Esophagus (tissue), 2 donors: ENCODE data around the gene MEGF11. TPM values are rescaled to one million over a fixed set of nuclear protein-coding genes. Genes with fewer than 3 reads are reported as not detected.

Experiments used
- H3K27ac ChIP-seq, 2 donors: one replicate each; pipeline ENCODE4 v1.5.1; 2013; ENCODE audit warnings: low read depth in 2 of 2, mild to moderate bottlenecking in 2 of 2, inconsistent platforms in 1 of 2, low read length in 1 of 2, moderate library complexity in 1 of 2
- H3K27me3 ChIP-seq, 2 donors: one replicate each; pipeline ENCODE4 v1.6.1; 2013; ENCODE audit warnings: low read length in 2 of 2, control low read depth in 1 of 2, mild to moderate bottlenecking in 1 of 2; ENCODE audit not compliant: insufficient read depth in 2 of 2, control insufficient read depth in 1 of 2
- H3K36me3 ChIP-seq, 2 donors: one replicate each; pipeline ENCODE4 v1.6.1; 2013; ENCODE audit warnings: low read length in 1 of 2; ENCODE audit not compliant: control insufficient read depth in 2 of 2, insufficient read depth in 2 of 2
- H3K4me1 ChIP-seq, 2 donors: one replicate each; pipeline ENCODE4 v1.6.1; 2013; ENCODE audit warnings: low read length in 1 of 2; ENCODE audit not compliant: control insufficient read depth in 2 of 2, insufficient read depth in 2 of 2
- H3K4me3 ChIP-seq, 2 donors: one replicate each; pipeline ENCODE4 v1.5.1; 2013; ENCODE audit warnings: low read length in 2 of 2, mild to moderate bottlenecking in 2 of 2, low read depth in 1 of 2, moderate library complexity in 1 of 2
- H3K9me3 ChIP-seq, 2 donors: one replicate each; pipeline ENCODE4 v1.6.1; 2013; ENCODE audit warnings: mild to moderate bottlenecking in 2 of 2, low read depth in 1 of 2, low read length in 1 of 2, moderate library complexity in 1 of 2; ENCODE audit not compliant: control insufficient read depth in 2 of 2, insufficient read depth in 1 of 2
- WGBS, 2 donors: extraction: QIAGEN DNeasy Blood & Tissue Kit; methylation state at CpG; one replicate each; pipeline ENCODE4 v1.1.7; 2013; 5-methylcytosine and 5-hydroxymethylcytosine counted together
- polyA plus RNA-seq, 2 donors: library from polyadenylated mRNA; stranded (reverse); fragments of 200-250 nt; gene quantifications; one replicate each; pipeline ENCODE4 v1.2.3, GENCODE V29; 2013
- donor health status: healthy with polysubstance abuse.
- donor health status: Bipolar disorder and iron deficiency.

The MEGF11 gene
- polyA plus RNA-seq, 2 donors, result not detected

DNA sequence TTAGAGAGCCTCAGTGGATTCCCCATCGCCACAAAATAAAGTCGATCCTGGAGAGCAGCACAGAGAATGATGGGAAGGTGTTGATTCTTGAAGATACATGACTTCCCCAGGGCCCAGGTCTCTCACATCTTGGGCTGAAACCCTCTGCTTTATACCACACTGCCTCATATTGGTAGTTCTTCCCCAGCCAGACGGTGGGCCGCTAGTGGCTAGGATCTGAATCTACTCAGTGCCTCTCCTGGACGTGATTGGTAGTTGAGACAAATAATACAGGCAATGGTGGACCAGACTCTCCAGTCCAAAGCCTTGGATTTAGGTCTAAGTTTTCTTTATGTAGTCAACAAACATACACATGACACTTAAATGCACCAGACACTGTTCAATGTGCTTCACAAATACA lies 334.6 kb downstream of the MEGF11 start:
- Histone ChIP-seq H3K4me1 (peaks cover 0 to 2% of the 10 kb centered on the region in 2 donors), H3K36me3 (peaks cover 0 to 9% of the 10 kb centered on the region in 2 donors), H3K27ac (no peak overlapping the region), H3K27me3 (no peaks in the 10 kb centered on the region), H3K9me3 (no peaks in the 10 kb centered on the region), H3K4me3 (no peak overlapping the region)
- 95 to 96% methylated on average over 5 of the region's 5 CpGs for WGBS, 2 donors

- Histone ChIP-seq H3K4me1 (peaks cover 0 to 2% of the 10 kb centered on the region in 2 donors), H3K27ac (no peak overlapping the region), H3K4me3 (no peak overlapping the region), H3K9me3 (no peaks in the 10 kb centered on the region), H3K36me3 (peaks cover 0 to 12% of the 10 kb centered on the region in 2 donors), H3K27me3 (no peaks in the 10 kb centered on the region)
- 87 to 90% methylated on average over 3 of the region's 3 CpGs for whole genome bisulfite sequencing, 2 donors
Observed at GRCh38 chr15:65918357-65918920, 335.1 kb downstream of the MEGF11 start.

DNA sequence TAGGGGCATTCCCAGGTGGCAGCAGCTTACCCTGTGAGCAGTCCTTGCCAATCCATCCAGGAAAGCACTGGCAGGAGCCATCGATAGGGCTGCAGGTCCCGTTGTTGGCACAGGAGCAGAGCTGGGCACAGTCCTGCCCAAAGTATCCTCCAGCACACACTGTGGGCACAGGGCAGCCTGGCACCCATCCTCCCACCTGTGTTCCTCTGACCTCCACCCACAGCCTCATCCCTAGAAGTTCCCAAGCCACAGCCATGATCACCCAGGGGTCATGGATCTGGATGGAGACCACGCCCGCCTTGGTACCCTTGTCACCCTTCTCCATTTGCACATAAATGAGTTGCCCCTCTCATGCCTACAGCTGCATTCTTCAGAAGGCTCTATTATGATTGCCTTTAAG lies 335.6 kb downstream of the MEGF11 start:
- Histone ChIP-seq H3K27me3 (no peaks in the 10 kb centered on the region), H3K4me1 (peaks cover 0 to 2% of the 10 kb centered on the region in 2 donors), H3K9me3 (no peaks in the 10 kb centered on the region), H3K27ac (no peak overlapping the region), H3K36me3 (peaks cover 4 to 15% of the 10 kb centered on the region in 2 donors), H3K4me3 (no peak overlapping the region)
- WGBS, 2 donors, result 95 to 96% methylated on average over 4 of the region's 4 CpGs

DNA sequence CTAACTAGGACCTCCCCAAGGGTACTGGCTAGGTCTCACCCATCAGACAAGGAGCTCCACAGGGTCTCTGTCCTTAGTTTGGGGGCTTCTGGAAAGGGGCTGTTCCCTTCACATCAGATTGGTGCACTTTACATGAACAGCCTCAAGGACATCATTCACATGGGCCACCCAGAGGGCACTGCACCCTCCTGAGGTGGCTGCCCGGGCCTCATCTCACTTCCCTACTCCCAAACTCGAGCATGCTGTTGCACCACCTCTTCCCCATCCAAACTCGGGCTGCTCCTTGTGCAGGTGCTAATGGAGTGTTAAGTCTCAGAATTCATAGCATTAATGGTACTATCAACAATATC lies 336.2 kb downstream of the MEGF11 start:
- H3K9me3 ChIP-seq, result no peaks in the 10 kb centered on the region
- WGBS, 2 donors, result 71 to 81% methylated on average over 3 of the region's 3 CpGs

DNA sequence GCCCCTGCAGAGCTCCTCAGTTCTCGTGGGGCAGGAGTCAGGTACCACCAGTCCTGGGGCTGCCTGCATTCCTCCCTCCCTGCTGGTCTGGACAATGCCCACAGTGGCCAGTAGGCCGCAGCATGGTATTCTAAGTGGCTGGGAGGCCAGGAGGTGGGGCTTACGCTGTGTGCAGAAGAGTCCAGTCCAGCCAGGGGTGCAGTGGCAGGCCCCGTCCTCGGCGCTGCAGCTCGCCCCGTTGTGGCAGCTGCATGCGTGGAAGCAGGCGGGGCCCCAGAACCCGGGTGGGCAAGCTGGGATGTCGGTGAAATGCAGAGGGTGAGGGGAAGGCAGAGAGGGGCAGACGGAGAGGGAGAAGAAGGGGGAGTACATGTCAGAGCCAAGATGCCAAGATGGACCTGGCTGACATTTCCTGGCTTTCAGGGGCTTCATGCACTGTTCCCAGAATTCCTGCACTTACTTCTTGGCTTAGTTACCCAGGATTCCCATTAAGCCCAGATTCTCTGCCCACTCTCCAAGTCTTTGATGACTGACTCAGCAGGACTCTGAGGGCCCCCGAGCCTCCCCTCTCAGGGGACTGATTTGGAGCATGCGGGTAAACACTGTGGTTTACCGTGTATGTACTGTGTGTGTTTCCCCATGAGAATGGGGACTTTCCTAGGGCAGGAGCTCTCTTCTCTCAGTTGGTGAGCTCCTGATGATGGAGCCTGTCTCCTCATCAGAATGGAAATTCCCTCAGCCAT lies 336.7 kb downstream of the MEGF11 start:
- Histone ChIP-seq H3K36me3 (peaks cover 7 to 22% of the 10 kb centered on the region in 2 donors), H3K27me3 (no peaks in the 10 kb centered on the region), H3K4me1 (peaks cover 0 to 2% of the 10 kb centered on the region in 2 donors), H3K4me3 (no peak overlapping the region), H3K9me3 (no peaks in the 10 kb centered on the region), H3K27ac (no peak overlapping the region)
- 52 to 62% methylated on average over 16 of the region's 16 CpGs for WGBS, 2 donors

More for the DNA sequence above, 336.2 kb downstream of the MEGF11 start:
- Histone ChIP-seq H3K27ac (no peak overlapping the region), H3K4me3 (no peak overlapping the region), H3K36me3 (peaks cover 6 to 19% of the 10 kb centered on the region in 2 donors), H3K4me1 (peaks cover 0 to 2% of the 10 kb centered on the region in 2 donors), H3K27me3 (no peaks in the 10 kb centered on the region)

- H3K4me3 ChIP-seq, result no peak overlapping the region
- H3K9me3 ChIP-seq, result no peaks in the 10 kb centered on the region
- whole genome bisulfite sequencing, 2 donors, result 85 to 86% methylated on average over 7 of the region's 7 CpGs
- peaks cover 0 to 2% of the 10 kb centered on the region in 2 donors for H3K4me1 ChIP-seq
- H3K36me3 ChIP-seq, result peaks cover 11 to 22% of the 10 kb centered on the region in 2 donors
- H3K27me3 ChIP-seq, result no peaks in the 10 kb centered on the region
- no peak overlapping the region for H3K27ac ChIP-seq
Observed at GRCh38 chr15:65916041-65916663, 337.4 kb downstream of the MEGF11 start.

GRCh38 chr15:65914981-65915925 lies 338.3 kb downstream of the MEGF11 start:
- no peak overlapping the region for H3K27ac ChIP-seq
- H3K27me3 ChIP-seq, result no peaks in the 10 kb centered on the region
- 74 to 84% methylated on average over 8 of the region's 8 CpGs for WGBS, 2 donors
- H3K9me3 ChIP-seq, result no peaks in the 10 kb centered on the region
- no peak overlapping the region for H3K4me3 ChIP-seq
- peaks cover 0 to 2% of the 10 kb centered on the region in 2 donors for H3K4me1 ChIP-seq
- peaks cover 11 to 30% of the 10 kb centered on the region in 2 donors for H3K36me3 ChIP-seq

- no peak overlapping the region for H3K27ac ChIP-seq
- H3K4me3 ChIP-seq, result no peak overlapping the region
- peaks cover 0 to 2% of the 10 kb centered on the region in 2 donors for H3K4me1 ChIP-seq
- H3K36me3 ChIP-seq, result peaks cover 11 to 31% of the 10 kb centered on the region in 2 donors
- H3K9me3 ChIP-seq, result no peaks in the 10 kb centered on the region
- no peaks in the 10 kb centered on the region for H3K27me3 ChIP-seq
- 70 to 73% methylated on average over 4 of the region's 4 CpGs for WGBS, 2 donors
Observed at GRCh38 chr15:65914386-65914785, 339.2 kb downstream of the MEGF11 start.

DNA sequence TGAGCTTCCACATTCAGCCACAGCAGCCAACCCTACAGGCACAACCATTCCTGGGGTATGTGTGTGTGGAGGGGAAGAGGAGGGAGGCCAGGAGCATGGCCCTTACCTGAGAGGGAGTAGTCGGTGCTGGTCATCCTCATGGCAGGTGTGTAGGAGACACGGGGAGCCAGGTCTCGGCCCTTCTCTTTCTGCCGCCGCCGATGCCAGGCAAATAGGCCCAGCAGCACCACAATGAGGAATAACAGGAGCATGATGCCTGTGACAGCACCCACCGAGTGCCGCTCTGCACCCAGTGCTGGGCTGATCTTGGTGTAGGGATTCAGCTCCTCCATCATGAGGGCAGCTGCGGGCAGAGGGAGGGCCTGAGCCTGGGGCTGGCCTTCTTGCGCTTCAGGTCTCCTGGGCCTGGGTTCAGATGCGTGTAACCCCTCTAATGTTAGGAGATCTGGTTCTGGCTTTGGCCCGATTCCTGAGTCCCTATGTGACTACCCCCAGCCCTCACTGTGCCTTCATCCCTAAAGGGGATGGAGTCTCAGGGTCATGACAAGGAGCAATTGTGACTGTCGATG lies 339.8 kb downstream of the MEGF11 start:
- WGBS, 2 donors, result 91 to 93% methylated on average over 13 of the region's 13 CpGs
- Histone ChIP-seq H3K36me3 (peaks cover 13 to 29% of the 10 kb centered on the region in 2 donors), H3K4me3 (no peak overlapping the region), H3K4me1 (peaks cover 0 to 2% of the 10 kb centered on the region in 2 donors), H3K9me3 (no peaks in the 10 kb centered on the region), H3K27ac (no peak overlapping the region), H3K27me3 (no peaks in the 10 kb centered on the region)
